WTC11 (cell line): ENCODE results near the gene SECISBP2L. TPM values are rescaled to one million over a fixed set of nuclear protein-coding genes. Genes with fewer than 3 reads are reported as not detected.
A peak's percentile ranks its signal among the peaks of the same experiment; 100 is the strongest.

ENCODE experiments used
- ATAC-seq: fragments of 200-7000 bp; cut with Tn5 transposase; 2 replicates; pipeline ENCODE4 v1.10.0; 2021; ENCODE audit warnings: mild to moderate bottlenecking, moderate library complexity
- CTCF ChIA-PET: fragments of 300-600 bp; sonication (Branson Sonifier 250); formaldehyde crosslinking; loops from one replicate; lab custom pipeline; 2021; ENCODE audit warnings: antibody characterized with exemption; lab: Charles Lee
- POLR2A ChIA-PET: fragments of 350-600 bp; sonication (Branson Sonifier 250); formaldehyde crosslinking; loops from one replicate; lab custom pipeline; 2021; ENCODE audit warnings: antibody characterized with exemption; lab: Charles Lee
- DNase-seq: peaks from one replicate; pipeline ENCODE4 v3.0.0; 2021; ENCODE audit warnings: low spot score
- H3K27ac Mint-ChIP-seq: 2 replicates; pipeline ENCODE4 v1.8.0; 2021; ENCODE audit warnings: mixed read lengths
- H3K27me3 Mint-ChIP-seq: 2 replicates; pipeline ENCODE4 v1.8.0; 2021; ENCODE audit warnings: low read depth, mild to moderate bottlenecking, moderate library complexity, mixed read lengths
- H3K36me3 Mint-ChIP-seq: 2 replicates; pipeline ENCODE4 v1.8.0; 2021; ENCODE audit warnings: mixed read lengths
- H3K4me1 Mint-ChIP-seq: 2 replicates; pipeline ENCODE4 v1.8.0; 2022; ENCODE audit warnings: mixed read lengths
- H3K4me3 Mint-ChIP-seq: 2 replicates; pipeline ENCODE4 v1.8.0; 2021; ENCODE audit warnings: mild to moderate bottlenecking, moderate library complexity, mixed read lengths
- H3K9me3 Mint-ChIP-seq: 2 replicates; pipeline ENCODE4 v1.8.0; 2021; ENCODE audit warnings: mixed read lengths
- CREB1 ChIP-seq: sonication (generic); formaldehyde crosslinking; IDR thresholded peaks from 2 replicates; pipeline ENCODE4 v1.8.0; 2023; ENCODE audit warnings: mild to moderate bottlenecking, missing genetic modification reagents
- CREM ChIP-seq: sonication (generic); formaldehyde crosslinking; IDR thresholded peaks from 2 replicates; pipeline ENCODE4 v1.8.1; 2022; ENCODE audit warnings: mild to moderate bottlenecking, missing genetic modification reagents, moderate library complexity
- ELF4 ChIP-seq: sonication (generic); formaldehyde crosslinking; IDR thresholded peaks from 2 replicates; pipeline ENCODE4 v1.8.1; 2022; ENCODE audit warnings: low read depth, mild to moderate bottlenecking, moderate library complexity, missing genetic modification reagents
- JUN ChIP-seq: sonication (generic); formaldehyde crosslinking; IDR thresholded peaks from 2 replicates; pipeline ENCODE4 v1.8.0; 2023; ENCODE audit warnings: mild to moderate bottlenecking, missing genetic modification reagents
- NFATC4 ChIP-seq: fragments of 250-450 bp; sonication (Bioruptor Pico); IDR thresholded peaks from 2 replicates; pipeline ENCODE4 v1.9.0; 2021; ENCODE audit warnings: mild to moderate bottlenecking
- NFYB ChIP-seq: sonication (generic); formaldehyde crosslinking; conservative IDR thresholded peaks from 2 replicates; pipeline ENCODE4 v1.8.0; 2022; ENCODE audit warnings: low read depth, missing genetic modification reagents
- SMAD4 ChIP-seq: sonication (generic); formaldehyde crosslinking; IDR thresholded peaks from 2 replicates; pipeline ENCODE4 v1.8.0; 2022; ENCODE audit warnings: mild to moderate bottlenecking, missing genetic modification reagents
- ZNF138 ChIP-seq: sonication (generic); formaldehyde crosslinking; conservative IDR thresholded peaks from 2 replicates; pipeline ENCODE4 v1.8.1; 2022; ENCODE audit warnings: mild to moderate bottlenecking, moderate library complexity, missing genetic modification reagents
- ZNF232 ChIP-seq: sonication (generic); formaldehyde crosslinking; IDR thresholded peaks from 2 replicates; pipeline ENCODE4 v1.8.0; 2022; ENCODE audit warnings: mild to moderate bottlenecking, missing genetic modification reagents
- ZNF423 ChIP-seq: fragments of 250-450 bp; sonication (Bioruptor Pico); IDR thresholded peaks from 2 replicates; pipeline ENCODE4 v2.1.2; 2022; ENCODE audit warnings: mild to moderate bottlenecking, moderate library complexity
- total RNA-seq: library from RNA; stranded (reverse); gene quantifications from 3 replicates; pipeline ENCODE4 v1.2.3, GENCODE V29; 2021
- TF ChIP-seq, protein P1 (sequence below): fragments of 250-450 bp; sonication (Bioruptor Pico); conservative IDR thresholded peaks from 2 replicates; pipeline ENCODE4 v1.9.0; 2021; ENCODE audit warnings: mild to moderate bottlenecking
- TF ChIP-seq, protein P2 (sequence below): sonication (generic); formaldehyde crosslinking; conservative IDR thresholded peaks from 2 replicates; pipeline ENCODE4 v1.8.1; 2023; ENCODE audit warnings: mild to moderate bottlenecking, low read depth, missing genetic modification reagents, moderate library complexity
- TF ChIP-seq, protein P3 (sequence below): fragments of 250-450 bp; sonication (Bioruptor Pico); IDR thresholded peaks from 2 replicates; pipeline ENCODE4 v1.8.0; 2021; ENCODE audit warnings: mild to moderate bottlenecking
- TF ChIP-seq, protein P4 (sequence below): fragments of 250-450 bp; sonication (Bioruptor Pico); IDR thresholded peaks from 2 replicates; pipeline ENCODE4 v1.9.0; 2021; ENCODE audit warnings: mild to moderate bottlenecking
- TF ChIP-seq, protein P5 (sequence below): sonication (generic); formaldehyde crosslinking; IDR thresholded peaks from 2 replicates; pipeline ENCODE4 v1.8.0; 2023; ENCODE audit warnings: missing genetic modification reagents
- TF ChIP-seq, protein P6 (sequence below): sonication (generic); formaldehyde crosslinking; IDR thresholded peaks from 2 replicates; pipeline ENCODE4 v1.8.0; 2023; ENCODE audit warnings: mild to moderate bottlenecking, missing genetic modification reagents
- TF ChIP-seq, protein P7 (sequence below): fragments of 250-450 bp; sonication (Bioruptor Pico); IDR thresholded peaks from 2 replicates; pipeline ENCODE4 v1.9.0; 2021; ENCODE audit warnings: mild to moderate bottlenecking
- TF ChIP-seq, protein P8 (sequence below): sonication (generic); formaldehyde crosslinking; IDR thresholded peaks from 2 replicates; pipeline ENCODE4 v1.8.1; 2023; ENCODE audit warnings: mild to moderate bottlenecking, moderate library complexity, missing genetic modification reagents
- TF ChIP-seq, protein P9 (sequence below): sonication (generic); formaldehyde crosslinking; IDR thresholded peaks from 2 replicates; pipeline ENCODE4 v1.8.0; 2022; ENCODE audit warnings: mild to moderate bottlenecking, missing genetic modification reagents

The SECISBP2L gene
- total RNA-seq, 1 experiment from 2014 or later: 30.4 TPM

DNA sequence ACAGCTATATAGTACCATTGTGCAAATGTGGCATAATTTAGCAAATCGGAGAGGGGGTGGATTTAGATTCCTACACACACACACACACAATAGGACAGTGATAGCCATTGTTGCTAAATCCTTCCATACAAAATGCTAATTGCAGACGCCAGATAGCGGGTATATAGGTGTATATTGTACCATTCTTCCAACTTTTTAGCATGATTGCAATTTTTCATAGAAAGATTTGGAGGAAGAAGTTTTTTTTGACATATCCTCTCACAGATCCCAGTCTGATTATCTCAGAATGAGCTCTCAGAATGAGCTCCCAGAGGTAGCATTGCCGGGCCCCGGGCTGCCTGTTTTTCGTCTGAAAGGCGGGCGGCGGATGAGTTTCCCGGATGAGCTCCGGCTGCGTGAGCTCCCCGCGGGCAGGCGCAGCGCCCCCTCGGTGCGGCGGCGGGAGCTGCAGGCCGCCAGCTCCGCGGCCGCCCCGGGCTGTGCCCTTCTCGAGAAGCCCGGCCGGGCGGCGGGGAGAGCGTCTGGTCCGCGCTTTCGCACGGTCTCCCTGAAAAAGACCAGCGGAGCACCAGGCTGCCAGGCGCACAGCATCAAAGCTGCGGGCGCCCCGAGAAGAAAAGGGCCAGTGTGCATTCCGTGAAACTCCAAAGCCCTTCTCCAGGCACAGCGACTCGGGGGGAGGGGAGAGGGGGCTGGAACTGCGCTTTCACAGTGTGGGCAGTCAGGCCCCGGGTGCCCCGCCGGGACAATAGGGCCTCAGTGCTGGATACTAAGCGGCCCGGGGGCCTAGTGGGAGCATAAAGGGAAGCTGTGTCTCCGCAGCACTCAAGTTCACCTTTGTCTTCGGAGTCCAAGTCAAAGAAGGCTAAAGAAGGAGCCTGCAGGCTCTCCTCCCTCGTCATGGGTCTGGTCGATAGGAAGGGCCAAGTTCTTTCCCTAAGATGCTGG, 70.5 kb downstream of the SECISBP2L start:
- Mint-ChIP-seq H3K27me3 (peaks cover 4% of the 10 kb centered on the region), H3K36me3 (no peaks in the 10 kb centered on the region), H3K27ac (peak overlapping the region; percentile 68), H3K4me3 (peak overlapping the region; percentile 62), H3K4me1 (peaks cover 18% of the 10 kb centered on the region), H3K9me3 (no peaks in the 10 kb centered on the region)
- DNase-seq: peak; percentile 84
- ChIA-PET POLR2A (interaction anchor here (0.5 to 1.5 kb wide), 9 partner anchors 10 to 1944 kb away, joined by 3 to 11 read pairs (median 4); partner anchors contain the start of genes CEP152, EID1 and SHC4), CTCF (interaction anchor here (0.5 to 5.3 kb wide), 53 partner anchors 10 to 1169 kb away, joined by 3 to 152 read pairs (median 5); partner anchors contain the start of genes CEP152, COPS2, EID1 and FGF7)
- ATAC-seq: peak; percentile 87
- TF ChIP-seq SMAD4 (CRISPR knock-in tag) (no peak), ELF4 (CRISPR knock-in tag) (no peak), ZNF232 (CRISPR knock-in tag) (no peak), CREB1 (CRISPR knock-in tag) (no peak), ZNF138 (CRISPR knock-in tag) (no peak), JUN (CRISPR knock-in tag) (no peak), NFATC4 (CRISPR knock-in tag) (no peak), ZNF423 (CRISPR knock-in tag) (0 out of 2 replicates have a peak, but pooled peaks have one; percentile 29), CREM (CRISPR knock-in tag) (no peak), NFYB (CRISPR knock-in tag) (no peak)
- TF ChIP-seq, protein P1, sequence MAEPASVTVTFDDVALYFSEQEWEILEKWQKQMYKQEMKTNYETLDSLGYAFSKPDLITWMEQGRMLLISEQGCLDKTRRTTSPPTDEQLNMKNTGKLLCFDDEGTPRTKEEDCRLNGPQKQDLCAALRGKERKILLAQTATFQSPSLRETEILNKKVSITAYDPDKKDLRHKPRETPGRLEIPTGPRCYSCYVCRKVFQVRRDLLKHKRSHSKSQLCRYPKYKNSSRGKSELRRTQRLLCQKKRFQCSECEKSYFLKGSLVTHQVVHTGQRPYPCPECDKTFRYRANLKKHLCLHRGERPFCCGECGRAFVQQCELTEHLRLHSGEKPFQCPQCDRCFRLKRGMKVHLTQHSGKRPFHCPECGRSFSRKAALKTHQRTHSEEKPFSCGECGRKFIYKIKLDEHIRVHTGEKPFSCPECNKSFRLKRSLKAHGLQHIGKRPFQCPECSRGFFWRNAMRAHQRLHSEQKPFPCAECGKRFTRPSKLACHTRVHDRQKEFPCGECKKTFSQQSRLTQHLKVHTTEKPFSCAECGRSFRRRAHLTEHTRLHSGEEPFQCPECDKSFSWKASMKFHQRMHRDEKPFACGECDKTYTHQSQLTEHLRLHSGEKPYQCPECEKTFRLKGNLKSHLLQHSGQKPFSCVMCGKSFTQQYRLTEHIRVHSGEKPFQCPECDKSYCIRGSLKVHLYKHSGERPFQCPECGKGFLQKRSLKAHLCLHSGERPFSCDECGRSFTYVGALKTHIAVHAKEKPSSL (CRISPR knock-in tag): no peak
- TF ChIP-seq, protein P2, sequence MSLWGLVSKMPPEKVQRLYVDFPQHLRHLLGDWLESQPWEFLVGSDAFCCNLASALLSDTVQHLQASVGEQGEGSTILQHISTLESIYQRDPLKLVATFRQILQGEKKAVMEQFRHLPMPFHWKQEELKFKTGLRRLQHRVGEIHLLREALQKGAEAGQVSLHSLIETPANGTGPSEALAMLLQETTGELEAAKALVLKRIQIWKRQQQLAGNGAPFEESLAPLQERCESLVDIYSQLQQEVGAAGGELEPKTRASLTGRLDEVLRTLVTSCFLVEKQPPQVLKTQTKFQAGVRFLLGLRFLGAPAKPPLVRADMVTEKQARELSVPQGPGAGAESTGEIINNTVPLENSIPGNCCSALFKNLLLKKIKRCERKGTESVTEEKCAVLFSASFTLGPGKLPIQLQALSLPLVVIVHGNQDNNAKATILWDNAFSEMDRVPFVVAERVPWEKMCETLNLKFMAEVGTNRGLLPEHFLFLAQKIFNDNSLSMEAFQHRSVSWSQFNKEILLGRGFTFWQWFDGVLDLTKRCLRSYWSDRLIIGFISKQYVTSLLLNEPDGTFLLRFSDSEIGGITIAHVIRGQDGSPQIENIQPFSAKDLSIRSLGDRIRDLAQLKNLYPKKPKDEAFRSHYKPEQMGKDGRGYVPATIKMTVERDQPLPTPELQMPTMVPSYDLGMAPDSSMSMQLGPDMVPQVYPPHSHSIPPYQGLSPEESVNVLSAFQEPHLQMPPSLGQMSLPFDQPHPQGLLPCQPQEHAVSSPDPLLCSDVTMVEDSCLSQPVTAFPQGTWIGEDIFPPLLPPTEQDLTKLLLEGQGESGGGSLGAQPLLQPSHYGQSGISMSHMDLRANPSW (CRISPR knock-in tag): no peak
- TF ChIP-seq, protein P3, sequence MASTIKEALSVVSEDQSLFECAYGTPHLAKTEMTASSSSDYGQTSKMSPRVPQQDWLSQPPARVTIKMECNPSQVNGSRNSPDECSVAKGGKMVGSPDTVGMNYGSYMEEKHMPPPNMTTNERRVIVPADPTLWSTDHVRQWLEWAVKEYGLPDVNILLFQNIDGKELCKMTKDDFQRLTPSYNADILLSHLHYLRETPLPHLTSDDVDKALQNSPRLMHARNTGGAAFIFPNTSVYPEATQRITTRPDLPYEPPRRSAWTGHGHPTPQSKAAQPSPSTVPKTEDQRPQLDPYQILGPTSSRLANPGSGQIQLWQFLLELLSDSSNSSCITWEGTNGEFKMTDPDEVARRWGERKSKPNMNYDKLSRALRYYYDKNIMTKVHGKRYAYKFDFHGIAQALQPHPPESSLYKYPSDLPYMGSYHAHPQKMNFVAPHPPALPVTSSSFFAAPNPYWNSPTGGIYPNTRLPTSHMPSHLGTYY (CRISPR knock-in tag): no peak
- TF ChIP-seq, protein P4, sequence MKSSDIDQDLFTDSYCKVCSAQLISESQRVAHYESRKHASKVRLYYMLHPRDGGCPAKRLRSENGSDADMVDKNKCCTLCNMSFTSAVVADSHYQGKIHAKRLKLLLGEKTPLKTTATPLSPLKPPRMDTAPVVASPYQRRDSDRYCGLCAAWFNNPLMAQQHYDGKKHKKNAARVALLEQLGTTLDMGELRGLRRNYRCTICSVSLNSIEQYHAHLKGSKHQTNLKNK: no peak
- TF ChIP-seq, protein P5, sequence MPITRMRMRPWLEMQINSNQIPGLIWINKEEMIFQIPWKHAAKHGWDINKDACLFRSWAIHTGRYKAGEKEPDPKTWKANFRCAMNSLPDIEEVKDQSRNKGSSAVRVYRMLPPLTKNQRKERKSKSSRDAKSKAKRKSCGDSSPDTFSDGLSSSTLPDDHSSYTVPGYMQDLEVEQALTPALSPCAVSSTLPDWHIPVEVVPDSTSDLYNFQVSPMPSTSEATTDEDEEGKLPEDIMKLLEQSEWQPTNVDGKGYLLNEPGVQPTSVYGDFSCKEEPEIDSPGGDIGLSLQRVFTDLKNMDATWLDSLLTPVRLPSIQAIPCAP (CRISPR knock-in tag): no peak
- TF ChIP-seq, protein P6, sequence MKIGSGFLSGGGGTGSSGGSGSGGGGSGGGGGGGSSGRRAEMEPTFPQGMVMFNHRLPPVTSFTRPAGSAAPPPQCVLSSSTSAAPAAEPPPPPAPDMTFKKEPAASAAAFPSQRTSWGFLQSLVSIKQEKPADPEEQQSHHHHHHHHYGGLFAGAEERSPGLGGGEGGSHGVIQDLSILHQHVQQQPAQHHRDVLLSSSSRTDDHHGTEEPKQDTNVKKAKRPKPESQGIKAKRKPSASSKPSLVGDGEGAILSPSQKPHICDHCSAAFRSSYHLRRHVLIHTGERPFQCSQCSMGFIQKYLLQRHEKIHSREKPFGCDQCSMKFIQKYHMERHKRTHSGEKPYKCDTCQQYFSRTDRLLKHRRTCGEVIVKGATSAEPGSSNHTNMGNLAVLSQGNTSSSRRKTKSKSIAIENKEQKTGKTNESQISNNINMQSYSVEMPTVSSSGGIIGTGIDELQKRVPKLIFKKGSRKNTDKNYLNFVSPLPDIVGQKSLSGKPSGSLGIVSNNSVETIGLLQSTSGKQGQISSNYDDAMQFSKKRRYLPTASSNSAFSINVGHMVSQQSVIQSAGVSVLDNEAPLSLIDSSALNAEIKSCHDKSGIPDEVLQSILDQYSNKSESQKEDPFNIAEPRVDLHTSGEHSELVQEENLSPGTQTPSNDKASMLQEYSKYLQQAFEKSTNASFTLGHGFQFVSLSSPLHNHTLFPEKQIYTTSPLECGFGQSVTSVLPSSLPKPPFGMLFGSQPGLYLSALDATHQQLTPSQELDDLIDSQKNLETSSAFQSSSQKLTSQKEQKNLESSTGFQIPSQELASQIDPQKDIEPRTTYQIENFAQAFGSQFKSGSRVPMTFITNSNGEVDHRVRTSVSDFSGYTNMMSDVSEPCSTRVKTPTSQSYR: no peak
- TF ChIP-seq, protein P7, sequence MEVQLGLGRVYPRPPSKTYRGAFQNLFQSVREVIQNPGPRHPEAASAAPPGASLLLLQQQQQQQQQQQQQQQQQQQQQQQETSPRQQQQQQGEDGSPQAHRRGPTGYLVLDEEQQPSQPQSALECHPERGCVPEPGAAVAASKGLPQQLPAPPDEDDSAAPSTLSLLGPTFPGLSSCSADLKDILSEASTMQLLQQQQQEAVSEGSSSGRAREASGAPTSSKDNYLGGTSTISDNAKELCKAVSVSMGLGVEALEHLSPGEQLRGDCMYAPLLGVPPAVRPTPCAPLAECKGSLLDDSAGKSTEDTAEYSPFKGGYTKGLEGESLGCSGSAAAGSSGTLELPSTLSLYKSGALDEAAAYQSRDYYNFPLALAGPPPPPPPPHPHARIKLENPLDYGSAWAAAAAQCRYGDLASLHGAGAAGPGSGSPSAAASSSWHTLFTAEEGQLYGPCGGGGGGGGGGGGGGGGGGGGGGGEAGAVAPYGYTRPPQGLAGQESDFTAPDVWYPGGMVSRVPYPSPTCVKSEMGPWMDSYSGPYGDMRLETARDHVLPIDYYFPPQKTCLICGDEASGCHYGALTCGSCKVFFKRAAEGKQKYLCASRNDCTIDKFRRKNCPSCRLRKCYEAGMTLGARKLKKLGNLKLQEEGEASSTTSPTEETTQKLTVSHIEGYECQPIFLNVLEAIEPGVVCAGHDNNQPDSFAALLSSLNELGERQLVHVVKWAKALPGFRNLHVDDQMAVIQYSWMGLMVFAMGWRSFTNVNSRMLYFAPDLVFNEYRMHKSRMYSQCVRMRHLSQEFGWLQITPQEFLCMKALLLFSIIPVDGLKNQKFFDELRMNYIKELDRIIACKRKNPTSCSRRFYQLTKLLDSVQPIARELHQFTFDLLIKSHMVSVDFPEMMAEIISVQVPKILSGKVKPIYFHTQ (CRISPR knock-in tag): no peak
- TF ChIP-seq, protein P8, sequence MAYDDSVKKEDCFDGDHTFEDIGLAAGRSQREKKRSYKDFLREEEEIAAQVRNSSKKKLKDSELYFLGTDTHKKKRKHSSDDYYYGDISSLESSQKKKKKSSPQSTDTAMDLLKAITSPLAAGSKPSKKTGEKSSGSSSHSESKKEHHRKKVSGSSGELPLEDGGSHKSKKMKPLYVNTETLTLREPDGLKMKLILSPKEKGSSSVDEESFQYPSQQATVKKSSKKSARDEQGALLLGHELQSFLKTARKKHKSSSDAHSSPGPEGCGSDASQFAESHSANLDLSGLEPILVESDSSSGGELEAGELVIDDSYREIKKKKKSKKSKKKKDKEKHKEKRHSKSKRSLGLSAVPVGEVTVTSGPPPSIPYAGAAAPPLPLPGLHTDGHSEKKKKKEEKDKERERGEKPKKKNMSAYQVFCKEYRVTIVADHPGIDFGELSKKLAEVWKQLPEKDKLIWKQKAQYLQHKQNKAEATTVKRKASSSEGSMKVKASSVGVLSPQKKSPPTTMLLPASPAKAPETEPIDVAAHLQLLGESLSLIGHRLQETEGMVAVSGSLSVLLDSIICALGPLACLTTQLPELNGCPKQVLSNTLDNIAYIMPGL (CRISPR knock-in tag): peak; percentile 66
- TF ChIP-seq, protein P9, sequence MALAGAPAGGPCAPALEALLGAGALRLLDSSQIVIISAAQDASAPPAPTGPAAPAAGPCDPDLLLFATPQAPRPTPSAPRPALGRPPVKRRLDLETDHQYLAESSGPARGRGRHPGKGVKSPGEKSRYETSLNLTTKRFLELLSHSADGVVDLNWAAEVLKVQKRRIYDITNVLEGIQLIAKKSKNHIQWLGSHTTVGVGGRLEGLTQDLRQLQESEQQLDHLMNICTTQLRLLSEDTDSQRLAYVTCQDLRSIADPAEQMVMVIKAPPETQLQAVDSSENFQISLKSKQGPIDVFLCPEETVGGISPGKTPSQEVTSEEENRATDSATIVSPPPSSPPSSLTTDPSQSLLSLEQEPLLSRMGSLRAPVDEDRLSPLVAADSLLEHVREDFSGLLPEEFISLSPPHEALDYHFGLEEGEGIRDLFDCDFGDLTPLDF (CRISPR knock-in tag): no peak
